SH-SY5Y (cell line): ENCODE data around the gene FGGY.
A peak's percentile ranks its signal among the peaks of the same experiment; 100 is the strongest.

ENCODE experiments used
- GATA2 ChIP-seq: IDR thresholded peaks from 2 replicates; pipeline ENCODE4 v1.6.1; 2011; ENCODE audit warnings: mild to moderate bottlenecking, low read depth, low read length
- GATA3 ChIP-seq: IDR thresholded peaks from 2 replicates; pipeline ENCODE4 v1.6.1; 2011; ENCODE audit warnings: low read depth, mild to moderate bottlenecking, low read length, moderate library complexity

The FGGY gene

DNA sequence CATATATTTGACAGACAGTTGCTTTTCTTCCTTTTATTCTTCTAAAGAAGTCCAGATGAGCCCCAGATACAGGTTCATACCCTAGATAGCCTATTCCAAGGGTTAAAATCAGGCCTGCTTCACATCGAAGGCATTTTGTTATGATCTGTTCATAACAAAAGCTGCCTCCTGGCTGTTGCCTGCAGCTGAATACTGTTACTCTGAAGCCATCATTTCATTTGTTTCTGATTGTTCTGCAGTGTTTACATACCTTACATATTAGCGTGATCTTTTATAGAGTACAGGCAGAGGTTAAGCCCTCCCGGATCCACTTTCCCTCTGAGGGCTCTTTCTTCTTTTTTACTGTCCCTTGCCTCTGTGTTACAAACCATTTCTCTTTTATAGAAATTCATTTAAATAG is 298.9 kb downstream of the FGGY start:
- no peak for TF ChIP-seq GATA3
- no peak for TF ChIP-seq GATA2

DNA sequence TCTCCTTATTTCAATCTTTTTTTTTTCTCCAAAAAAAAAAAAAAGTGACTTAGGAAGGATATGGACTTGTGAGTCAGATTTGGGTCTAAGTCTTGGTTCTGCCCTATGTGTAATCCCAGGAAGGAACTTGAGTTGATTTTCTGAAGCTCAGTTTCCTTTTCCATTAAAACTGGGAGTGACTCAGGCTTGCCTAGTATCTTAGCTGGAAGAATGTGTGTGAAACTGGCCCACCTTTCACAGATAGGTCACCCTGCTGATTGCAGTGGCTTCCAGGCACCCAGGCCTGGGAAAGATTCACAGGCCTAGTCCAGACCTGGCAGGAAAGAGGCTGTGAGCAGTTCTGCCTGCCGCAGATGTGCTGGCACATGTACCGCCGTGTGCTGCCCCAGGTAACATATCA is 299.5 kb downstream of the FGGY start:
- TF ChIP-seq GATA3 (no peak), GATA2 (no peak)

DNA sequence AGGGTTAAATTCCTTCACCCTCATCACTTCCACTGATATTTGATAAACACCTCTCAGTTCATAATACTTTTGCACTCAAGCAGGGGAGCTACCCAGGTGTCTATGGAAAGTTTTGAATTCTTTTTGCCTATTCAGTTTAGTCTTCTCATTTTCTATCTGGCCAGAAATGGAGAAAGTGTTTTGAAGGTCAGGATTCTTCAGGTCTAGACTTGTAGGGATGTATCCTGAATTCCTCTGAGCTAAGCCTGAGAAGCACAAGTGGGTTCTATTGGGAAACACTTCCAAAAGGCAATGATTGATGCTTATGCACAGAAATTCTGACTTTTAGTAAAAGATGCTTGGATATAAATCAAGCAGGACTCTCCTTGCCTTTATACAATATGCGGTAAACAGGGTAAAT is 300.1 kb downstream of the FGGY start:
- TF ChIP-seq GATA2 (no peak), GATA3 (no peak)

DNA sequence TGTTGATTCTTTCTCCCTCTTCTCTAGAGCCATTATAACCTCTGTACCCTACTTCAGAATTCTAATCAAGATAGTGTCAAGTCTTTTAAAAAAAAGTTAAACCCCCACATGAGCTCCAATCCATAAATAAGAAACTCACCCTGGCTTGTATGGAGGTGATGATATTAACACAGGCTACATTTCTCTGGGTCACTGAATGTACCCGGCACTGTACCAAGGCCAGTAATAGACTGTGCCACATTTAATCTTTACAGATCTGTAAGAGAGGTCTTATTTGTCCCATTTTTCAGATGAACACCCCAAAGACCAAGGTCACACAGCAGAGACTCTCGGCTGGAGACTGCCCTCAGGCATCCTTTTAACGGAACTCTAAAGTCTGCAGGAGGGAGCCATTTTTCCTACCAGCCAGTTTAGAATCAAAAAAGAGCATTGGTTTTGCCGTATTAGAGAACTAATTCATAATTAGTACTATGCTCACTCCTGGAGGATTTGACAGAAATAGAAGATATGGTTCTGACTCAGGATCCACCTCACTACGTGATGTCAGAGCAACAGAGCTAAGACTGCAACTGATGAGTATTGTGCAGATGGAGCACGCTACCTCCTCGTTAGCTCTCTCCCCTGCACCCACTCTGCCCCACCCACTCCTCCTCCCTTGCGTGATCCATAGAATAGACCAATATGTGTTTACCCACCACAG is 300.7 kb downstream of the FGGY start:
- TF ChIP-seq GATA2 (no peak), GATA3 (no peak)

DNA sequence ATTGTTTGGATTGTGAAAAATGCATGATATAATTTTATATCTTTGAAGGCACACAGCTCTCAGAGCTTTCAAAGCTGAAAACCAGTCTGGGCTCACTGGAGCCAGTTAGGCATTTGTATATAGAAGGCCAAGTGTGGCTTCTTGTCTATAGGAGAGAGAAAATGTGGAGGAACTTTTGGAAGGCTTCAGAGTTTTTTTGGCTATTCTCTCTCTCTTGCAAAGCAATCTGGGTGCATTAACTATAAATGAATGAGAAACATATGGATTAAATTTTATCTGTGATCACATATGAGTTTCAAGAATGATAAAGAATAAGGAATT is 301.2 kb downstream of the FGGY start:
- TF ChIP-seq GATA2 = no peak
- TF ChIP-seq GATA3 = no peak

DNA sequence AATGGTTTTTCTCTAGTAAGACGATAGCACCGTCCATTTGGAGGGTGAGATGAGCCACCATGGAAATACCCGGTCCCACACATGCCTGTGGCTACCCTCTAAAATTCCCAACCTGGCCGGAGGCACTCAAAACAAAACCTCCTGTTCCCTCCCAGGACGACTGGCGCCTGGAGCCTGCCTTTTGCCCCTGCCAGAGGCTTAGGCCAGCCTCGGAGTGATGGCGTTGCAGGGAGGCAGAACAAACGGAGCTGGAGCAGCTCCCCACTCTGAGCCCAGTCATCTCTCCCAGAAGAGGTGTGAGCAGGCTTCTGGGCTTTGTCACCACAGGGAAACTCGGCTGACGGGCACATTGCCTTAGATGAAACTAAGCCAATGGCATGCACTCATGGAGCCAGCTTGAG is 304.1 kb downstream of the FGGY start:
- TF ChIP-seq GATA2 (no peak), GATA3 (no peak)

DNA sequence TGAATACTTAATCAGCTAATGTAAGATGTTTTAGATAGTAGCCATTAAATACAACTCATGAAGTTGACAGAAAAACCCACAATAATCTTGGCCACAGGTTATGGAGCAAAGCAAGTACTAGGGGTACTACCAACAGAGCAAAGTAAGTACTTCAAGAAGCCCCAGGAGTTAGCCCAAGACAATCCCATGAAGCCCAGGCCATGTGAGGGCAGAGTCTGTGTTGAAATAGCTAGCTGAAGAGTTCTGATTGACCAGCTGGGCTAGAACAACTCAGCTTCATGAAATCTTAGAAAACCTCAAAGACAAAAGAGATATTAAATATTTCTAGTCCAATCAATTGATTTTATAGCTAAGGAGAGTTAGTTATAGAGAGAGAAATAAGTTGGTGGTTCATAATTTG is 304.9 kb downstream of the FGGY start:
- TF ChIP-seq GATA2 = no peak
- TF ChIP-seq GATA3 = no peak

DNA sequence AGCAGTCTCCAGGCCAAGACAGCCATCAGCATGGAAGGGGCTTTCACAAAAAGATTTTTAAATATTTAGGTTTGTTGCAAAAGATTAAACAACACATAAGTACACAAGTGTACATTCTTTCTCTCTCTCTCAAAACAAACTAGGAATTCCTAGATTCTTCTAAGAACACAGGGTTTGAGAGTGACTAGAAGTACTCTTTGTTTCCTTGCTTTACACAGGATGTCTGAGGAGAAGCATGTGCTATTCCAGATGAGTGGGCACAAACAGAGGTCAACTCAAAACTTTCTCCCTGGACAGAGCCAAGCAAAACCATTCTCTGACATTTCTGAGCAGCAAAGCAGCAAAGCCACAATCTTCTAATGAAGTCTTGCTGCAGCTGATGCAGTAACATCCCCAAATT is 307.3 kb downstream of the FGGY start:
- TF ChIP-seq GATA2 (no peak), GATA3 (no peak)

DNA sequence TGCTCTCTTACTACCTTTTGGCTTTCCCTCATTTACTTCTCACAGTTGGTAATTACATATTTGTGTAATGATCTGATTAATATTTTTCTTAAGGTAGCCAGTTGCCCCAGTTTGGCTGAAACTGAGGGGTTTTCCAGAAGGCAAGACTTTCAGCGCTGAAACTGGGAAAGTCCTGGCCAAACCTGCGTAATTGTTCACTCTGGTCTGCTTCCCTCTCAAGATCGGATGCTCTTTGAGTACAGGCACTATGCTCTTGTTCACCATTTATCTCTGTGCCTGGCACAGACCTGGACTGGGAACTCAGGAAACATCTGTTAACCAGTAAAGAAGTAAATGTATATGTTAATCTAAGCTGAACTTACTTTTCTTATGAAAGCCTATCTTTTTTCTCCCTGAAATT is 308.3 kb downstream of the FGGY start:
- no peak for TF ChIP-seq GATA3
- no peak for TF ChIP-seq GATA2

DNA sequence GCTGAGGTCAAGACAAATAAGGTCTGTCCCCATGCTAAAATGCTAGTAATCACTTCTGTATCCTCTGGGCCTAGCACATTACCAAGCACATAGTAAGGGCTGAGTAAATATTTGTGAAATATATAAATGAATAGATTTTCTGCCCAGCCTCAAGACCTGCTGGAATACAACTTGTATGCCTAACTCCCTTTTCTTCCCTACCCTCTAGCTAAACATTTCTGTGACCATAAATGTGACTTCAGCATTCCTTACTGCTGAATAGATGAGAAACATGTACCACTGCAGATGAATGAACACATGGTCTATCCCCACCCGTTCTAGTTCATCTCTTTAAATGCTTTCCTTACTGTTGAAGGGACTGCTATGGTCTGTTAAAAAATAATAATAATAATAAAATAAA is 308.9 kb downstream of the FGGY start:
- no peak for TF ChIP-seq GATA2
- TF ChIP-seq GATA3 = no peak

DNA sequence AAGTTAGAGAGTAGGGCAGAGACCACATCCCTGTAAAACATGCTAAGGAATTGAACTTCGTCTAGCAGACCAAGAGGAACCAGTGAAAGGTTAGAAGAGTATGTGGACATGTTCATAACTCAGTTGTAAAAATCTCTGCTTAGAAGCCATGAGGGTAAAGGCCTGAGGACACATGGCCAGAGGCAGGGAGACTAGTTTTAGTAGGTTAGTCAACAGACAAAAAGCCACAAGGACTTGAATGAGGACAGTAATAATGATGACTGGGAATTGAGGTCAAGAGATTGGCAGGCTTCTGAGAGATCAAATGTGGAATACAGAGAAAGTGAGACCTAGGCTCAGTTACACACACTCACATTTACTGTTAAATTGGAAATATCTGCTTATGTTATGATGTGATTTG is 312.4 kb downstream of the FGGY start:
- no peak for TF ChIP-seq GATA3
- no peak for TF ChIP-seq GATA2

DNA sequence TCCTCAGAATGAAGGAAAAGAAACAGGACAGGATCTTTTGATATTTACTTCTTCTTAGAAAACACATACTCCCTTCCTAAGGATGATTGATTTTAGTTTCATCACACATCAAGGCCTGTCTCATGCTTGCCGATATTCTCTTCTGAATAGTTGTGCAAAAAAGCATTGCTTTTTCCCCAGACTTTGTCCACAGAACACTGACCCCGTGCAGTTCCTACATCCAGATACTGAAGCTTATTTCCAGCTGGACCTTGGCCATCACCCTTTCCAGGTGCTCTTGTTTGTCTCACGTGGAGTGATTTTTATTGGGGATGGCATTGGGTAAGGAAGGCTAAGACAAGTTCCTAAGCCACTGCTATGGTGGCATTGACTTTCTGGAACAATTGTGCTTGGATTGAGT is 320.5 kb downstream of the FGGY start:
- TF ChIP-seq GATA3 (no peak), GATA2 (no peak)

DNA sequence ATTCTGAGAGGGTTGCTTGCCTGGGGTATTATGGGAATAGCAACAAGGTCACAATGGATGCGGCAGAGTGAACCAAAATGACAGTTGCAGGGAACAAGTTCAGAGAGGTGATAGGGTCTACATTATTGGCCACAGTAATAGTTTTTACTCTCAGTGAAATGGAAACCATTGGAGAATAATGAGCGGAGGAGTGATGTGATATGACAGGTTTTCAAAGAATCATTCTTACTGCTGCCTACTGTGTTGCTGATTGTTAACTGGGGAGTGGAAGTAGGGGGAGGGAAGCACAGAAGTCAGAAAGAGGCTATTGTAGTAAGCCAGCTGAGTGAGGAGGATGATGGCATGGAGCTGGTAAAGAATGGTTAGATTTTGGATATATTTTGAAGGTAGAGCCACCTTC is 322.7 kb downstream of the FGGY start:
- TF ChIP-seq GATA3 (no peak), GATA2 (no peak)

DNA sequence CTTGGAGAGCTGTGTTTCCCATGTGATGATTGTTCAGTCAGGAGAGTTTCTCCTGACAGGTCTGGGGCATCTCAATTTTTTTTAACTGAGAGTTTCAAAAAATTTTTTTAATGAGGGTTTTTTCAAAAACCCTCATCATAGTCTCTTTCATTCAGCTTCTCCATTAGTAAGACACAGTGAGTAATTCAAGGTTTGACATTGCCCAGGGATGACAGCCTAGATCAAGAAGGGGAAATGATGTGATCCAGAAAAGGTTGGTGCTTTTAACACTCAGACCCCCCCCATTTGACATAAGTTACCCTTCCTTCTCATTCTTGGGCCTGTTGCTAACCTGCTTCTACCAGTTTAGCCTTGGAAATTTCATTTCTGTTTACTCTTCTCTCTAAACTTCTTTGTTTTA is 328.5 kb downstream of the FGGY start:
- TF ChIP-seq GATA3 = no peak
- no peak for TF ChIP-seq GATA2

DNA sequence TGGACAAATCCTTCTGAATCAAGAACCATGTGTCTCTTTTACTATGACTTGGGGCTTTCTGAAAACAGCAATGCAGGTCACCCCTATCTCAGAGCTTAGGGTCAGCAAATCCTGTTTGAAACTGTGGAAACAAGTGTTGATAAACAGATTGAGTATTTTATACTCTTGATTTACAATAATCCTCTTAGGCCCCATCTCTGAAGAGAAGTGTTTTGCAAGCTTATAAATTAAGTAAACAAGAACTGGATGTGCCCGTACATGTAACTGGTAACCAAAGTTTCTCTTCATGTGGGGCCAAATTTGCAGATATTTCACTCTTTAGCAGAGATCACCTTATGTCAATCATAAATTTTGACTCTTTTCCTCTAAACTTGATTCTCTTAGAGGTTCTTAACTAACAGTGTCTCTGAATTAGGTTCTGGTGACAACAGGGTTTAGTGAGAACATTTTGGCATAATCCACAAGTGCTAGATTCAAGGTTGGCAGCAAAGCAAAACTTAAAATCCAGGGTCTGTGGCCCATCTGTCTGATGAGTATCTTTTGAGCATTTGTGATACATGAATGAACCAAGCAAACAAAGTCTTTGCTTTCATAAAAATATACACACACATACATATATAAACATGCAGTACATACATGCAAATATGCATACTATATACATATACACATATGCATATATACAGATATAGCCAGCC is 334.8 kb downstream of the FGGY start:
- TF ChIP-seq GATA3 = no peak
- no peak for TF ChIP-seq GATA2

DNA sequence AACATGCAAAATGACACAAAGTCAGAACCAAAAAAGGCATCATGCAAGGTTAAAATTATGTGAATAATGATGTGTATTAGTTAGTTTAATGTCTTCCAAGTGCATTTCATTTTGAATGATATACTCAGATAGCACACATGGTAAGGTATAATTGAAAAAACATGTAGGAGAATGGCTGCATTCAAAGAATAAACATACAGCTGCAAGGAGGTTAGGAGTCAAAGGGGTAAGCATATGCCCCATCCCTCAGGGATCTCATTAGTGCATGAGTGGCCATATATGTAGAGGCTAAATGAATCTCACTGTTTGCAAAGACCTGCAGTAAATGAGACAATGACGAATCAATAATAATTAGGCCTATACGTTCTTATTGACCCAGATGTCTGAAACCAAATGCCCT is 338.2 kb downstream of the FGGY start:
- TF ChIP-seq GATA2 (no peak), GATA3 (0 out of 2 replicates have a peak, but pooled peaks have one; percentile 20)
